HG02763 (cell line): ENCODE measurements around the gene ARL8A.
"Not testable (repeated sequence)": the region's sequence is repeated elsewhere in the genome, so short reads cannot be mapped to it uniquely, and the experiment has no call there.

Experiments
- ATAC-seq: cut with Tn5 transposase; IDR thresholded peaks from one replicate; pipeline ENCODE4 v1.9.1; 2021; ENCODE audit warnings: mild to moderate bottlenecking, moderate library complexity; ENCODE audit not compliant: unreplicated experiment

The ARL8A gene

GRCh38 chr1:202159534-202160371, 15.2 kb upstream of the ARL8A start:
- no peak for ATAC-seq

GRCh38 chr1:202158810-202159533, 14.4 kb upstream of the ARL8A start:
- no peak for ATAC-seq

- ATAC-seq, result no peak
Measured at GRCh38 chr1:202157945-202158344, 13.4 kb upstream of the ARL8A start.

- no peak for ATAC-seq
Measured at GRCh38 chr1:202156590-202156989, 12.1 kb upstream of the ARL8A start.

- no peak for ATAC-seq
Measured at GRCh38 chr1:202155478-202156021, 11.0 kb upstream of the ARL8A start.

- ATAC-seq, result no peak
Measured at GRCh38 chr1:202154766-202155477, 10.4 kb upstream of the ARL8A start.

- no peak for ATAC-seq
Measured at GRCh38 chr1:202154148-202154765, 9.7 kb upstream of the ARL8A start.

GRCh38 chr1:202153284-202153683, 8.7 kb upstream of the ARL8A start:
- ATAC-seq, result no peak

GRCh38 chr1:202152399-202152798, 7.9 kb upstream of the ARL8A start:
- no peak for ATAC-seq

GRCh38 chr1:202151045-202151444, 6.5 kb upstream of the ARL8A start:
- no peak for ATAC-seq

GRCh38 chr1:202150602-202151001, 6.1 kb upstream of the ARL8A start:
- no peak for ATAC-seq

GRCh38 chr1:202150187-202150586, 5.7 kb upstream of the ARL8A start:
- no peak for ATAC-seq

GRCh38 chr1:202149566-202149965, 5.0 kb upstream of the ARL8A start:
- no peak for ATAC-seq

GRCh38 chr1:202148391-202148790, 3.9 kb upstream of the ARL8A start:
- no peak for ATAC-seq

GRCh38 chr1:202146993-202147392, 2.5 kb upstream of the ARL8A start:
- no peak for ATAC-seq

GRCh38 chr1:202146279-202146678, 1.7 kb upstream of the ARL8A start:
- ATAC-seq, result no peak

- not testable (repeated sequence) for ATAC-seq
Measured at GRCh38 chr1:202145744-202146140, 1.2 kb upstream of the ARL8A start.

- ATAC-seq, result no peak
Measured at GRCh38 chr1:202145068-202145743, 669 bp upstream of the ARL8A start.

- ATAC-seq, result peak; percentile 35
Measured at GRCh38 chr1:202143768-202144401, 652 bp downstream of the ARL8A start.
